SK-N-SH treated with all-trans-retinoic acid at 6 μM for 48 hours (cell line): Measurements from ENCODE around the gene NSD1.

ENCODE experiments used
- ARNTL ChIP-seq: fragments of 450-650 bp; formaldehyde crosslinking; IDR thresholded peaks from 2 replicates; pipeline ENCODE4 v1.5.0; 2020; ENCODE audit warnings: low read depth, mild to moderate bottlenecking, moderate library complexity, borderline replicate concordance
- BACH2 ChIP-seq: fragments of 250-450 bp; sonication (Bioruptor Pico); IDR thresholded peaks from 2 replicates; pipeline ENCODE4 v1.9.0; 2021; ENCODE audit warnings: mild to moderate bottlenecking, borderline replicate concordance
- CREB5 ChIP-seq: fragments of 250-450 bp; sonication (Bioruptor Pico); IDR thresholded peaks from 2 replicates; pipeline ENCODE4 v1.5.1; 2020; ENCODE audit warnings: low read depth, mild to moderate bottlenecking, moderate library complexity
- CSDC2 ChIP-seq: fragments of 250-450 bp; sonication (Bioruptor Pico); IDR thresholded peaks from 2 replicates; pipeline ENCODE4 v1.5.0; 2020; ENCODE audit warnings: mild to moderate bottlenecking, moderate library complexity
- ISL1 ChIP-seq: fragments of 250-450 bp; sonication (Bioruptor Pico); IDR thresholded peaks from 2 replicates; pipeline ENCODE4 v2.1.2; 2022; ENCODE audit warnings: mild to moderate bottlenecking, moderate library complexity
- PPARA ChIP-seq: fragments of 250-450 bp; sonication (Bioruptor Pico); IDR thresholded peaks from 2 replicates; pipeline ENCODE4 v1.5.0; 2020; ENCODE audit warnings: mild to moderate bottlenecking, borderline replicate concordance
- RARB ChIP-seq: fragments of 250-450 bp; sonication (Bioruptor Pico); IDR thresholded peaks from 2 replicates; pipeline ENCODE4 v1.8.0; 2021; ENCODE audit warnings: mild to moderate bottlenecking, moderate library complexity
- TCF4 ChIP-seq: fragments of 250-450 bp; sonication (Bioruptor Pico); IDR thresholded peaks from 2 replicates; pipeline ENCODE4 v1.8.0; 2021; ENCODE audit warnings: mild to moderate bottlenecking, moderate library complexity, borderline replicate concordance
- ZC3H10 ChIP-seq: fragments of 250-450 bp; sonication (Bioruptor Pico); IDR thresholded peaks from 2 replicates; pipeline ENCODE4 v1.5.1; 2021; ENCODE audit warnings: mild to moderate bottlenecking, moderate library complexity
- ZFP3 ChIP-seq: fragments of 250-450 bp; sonication (Bioruptor Pico); IDR thresholded peaks from 2 replicates; pipeline ENCODE4 v1.5.0; 2020; ENCODE audit warnings: mild to moderate bottlenecking, moderate library complexity
- ZFP30 ChIP-seq: fragments of 450-650 bp; formaldehyde crosslinking; IDR thresholded peaks from 2 replicates; pipeline ENCODE4 v1.5.0; 2022; ENCODE audit warnings: mild to moderate bottlenecking, moderate library complexity

DNA sequence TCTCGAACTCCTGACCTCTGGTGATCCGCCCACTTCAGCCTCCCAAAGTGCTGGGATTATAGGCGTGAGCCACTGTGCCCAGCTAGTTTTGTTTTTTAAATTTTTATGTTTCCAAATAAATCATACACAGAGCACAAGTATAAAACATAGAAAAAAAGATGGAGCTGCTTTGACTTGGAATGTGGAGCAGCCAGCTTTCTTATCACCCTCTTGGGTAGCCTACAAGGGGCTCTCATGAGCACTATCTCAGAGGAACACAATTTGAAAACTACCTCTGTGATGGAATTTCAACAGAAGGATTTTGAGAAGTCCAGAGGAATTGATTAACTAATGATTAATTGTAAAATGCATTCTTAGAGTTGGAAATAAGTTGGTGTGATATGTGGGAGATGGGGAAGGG lies 45.9 kb downstream of the NSD1 start:
- TF ChIP-seq BACH2 (CRISPR knock-in tag) = no peak
- TF ChIP-seq ZC3H10 (CRISPR knock-in tag) = no peak
- no peak for TF ChIP-seq PPARA (CRISPR knock-in tag)
- TF ChIP-seq CSDC2 (CRISPR knock-in tag) = no peak
- no peak for TF ChIP-seq CREB5 (CRISPR knock-in tag)
- no peak for TF ChIP-seq ZFP30
- no peak for TF ChIP-seq RARB (CRISPR knock-in tag)
- TF ChIP-seq TCF4 = no peak
- no peak for TF ChIP-seq ZFP3 (CRISPR knock-in tag)
- TF ChIP-seq ISL1 (CRISPR knock-in tag) = no peak
- no peak for TF ChIP-seq ARNTL
